K562 (cell line): ENCODE measurements around the gene RBM19. TPM values are rescaled to one million over a fixed set of nuclear protein-coding genes. Genes with fewer than 3 reads are reported as not detected.

Experiments
- ARHGAP35 ChIP-seq: fragments of 450-650 bp; IDR thresholded peaks from 2 replicates; pipeline ENCODE4 v1.6.1; 2018; ENCODE audit not compliant: partially characterized antibody
- ARID3B ChIP-seq: fragments of 250-450 bp; sonication (Bioruptor Pico); IDR thresholded peaks from 2 replicates; pipeline ENCODE4 v1.4.0; 2020; ENCODE audit warnings: borderline replicate concordance
- ESRRA ChIP-seq: fragments of 450-650 bp; IDR thresholded peaks from 2 replicates; pipeline ENCODE4 v1.6.1; 2014; ENCODE audit warnings: low read depth, mild to moderate bottlenecking, moderate library complexity, borderline replicate concordance
- FIP1L1 ChIP-seq: fragments of 200-400 bp; formaldehyde crosslinking; IDR thresholded peaks from 2 replicates; pipeline ENCODE4 v1.6.1; 2018; ENCODE audit warnings: mild to moderate bottlenecking, low read depth, low read length; ENCODE audit not compliant: poor library complexity, severe bottlenecking
- FOSL1 ChIP-seq: fragments of 200-800 bp; sonication (Bioruptor generic); conservative IDR thresholded peaks from 2 replicates; pipeline ENCODE4 v1.6.1; 2016; ENCODE audit warnings: missing genetic modification characterization, missing compliant biosample characterization
- FOXK1 ChIP-seq: sonication (generic); formaldehyde crosslinking; IDR thresholded peaks from 2 replicates; pipeline ENCODE4 v1.8.0; 2022; ENCODE audit warnings: missing genetic modification reagents, mild to moderate bottlenecking, borderline replicate concordance
- JUN ChIP-seq, 2 experiments: sonication (generic) in 1 of 2; formaldehyde crosslinking in 1 of 2; IDR thresholded peaks; 2 replicates each; pipeline versions ENCODE4 v1.6.1 to v1.8.0; 2012 to 2022; ENCODE audit warnings: borderline replicate concordance in 2 of 2, mild to moderate bottlenecking in 2 of 2, improper control_type of control experiment in 1 of 2, low read depth in 1 of 2, low read length in 1 of 2, missing genetic modification reagents in 1 of 2
- JUNB ChIP-seq: fragments of 450-650 bp; formaldehyde crosslinking; conservative IDR thresholded peaks from 2 replicates; pipeline ENCODE4 v1.4.0; 2020; ENCODE audit warnings: mild to moderate bottlenecking
- JUND ChIP-seq, 2 experiments: IDR thresholded peaks; 2 replicates in 1 of 2; 3 replicates in 1 of 2; pipeline ENCODE4 v1.6.1; 2011; ENCODE audit warnings: borderline replicate concordance in 2 of 2, low read depth in 2 of 2, low read length in 2 of 2, improper control_type of control experiment in 1 of 2, missing biosample characterization in 1 of 2, missing genetic modification characterization in 1 of 2, missing genetic modification reagents in 1 of 2
- LARP7 ChIP-seq: fragments of 450-650 bp; IDR thresholded peaks from 2 replicates; pipeline ENCODE4 v1.6.1; 2016
- LCOR ChIP-seq: sonication (generic); formaldehyde crosslinking; IDR thresholded peaks from 2 replicates; pipeline ENCODE4 v1.8.0; 2022; ENCODE audit warnings: mild to moderate bottlenecking, missing genetic modification reagents
- MEIS2 ChIP-seq: fragments of 450-650 bp; IDR thresholded peaks from 2 replicates; pipeline ENCODE4 v1.6.1; 2014; ENCODE audit warnings: mild to moderate bottlenecking; ENCODE audit not compliant: partially characterized antibody
- MXD1 ChIP-seq: fragments of 250-450 bp; sonication (Bioruptor Pico); IDR thresholded peaks from 2 replicates; pipeline ENCODE4 v1.8.0; 2021; ENCODE audit warnings: borderline replicate concordance, mild to moderate bottlenecking, moderate library complexity; ENCODE audit not compliant: poor library complexity, severe bottlenecking
- PHTF2 ChIP-seq: fragments of 250-450 bp; sonication (Bioruptor Pico); IDR thresholded peaks from 2 replicates; pipeline ENCODE4 v1.5.0; 2021; ENCODE audit warnings: mild to moderate bottlenecking
- RBBP5 ChIP-seq: fragments of 200-600 bp; sonication (generic); IDR thresholded peaks from 2 replicates; pipeline ENCODE4 v1.6.1; 2012; ENCODE audit warnings: borderline replicate concordance, mild to moderate bottlenecking, low read length, control low read depth, inconsistent platforms; ENCODE audit not compliant: insufficient read depth, poor library complexity, severe bottlenecking
- RBFOX2 ChIP-seq: fragments of 200-400 bp; formaldehyde crosslinking; IDR thresholded peaks from 2 replicates; pipeline ENCODE4 v1.6.1; 2017; ENCODE audit warnings: low read depth, mild to moderate bottlenecking, low read length, moderate library complexity
- SRSF7 ChIP-seq: fragments of 200-400 bp; formaldehyde crosslinking; optimal IDR thresholded peaks from 2 replicates; pipeline ENCODE3; 2017; ENCODE audit warnings: mild to moderate bottlenecking, low read depth, low read length
- XRCC5 ChIP-seq: fragments of 200-400 bp; formaldehyde crosslinking; IDR thresholded peaks from 2 replicates; pipeline ENCODE4 v1.6.1; 2017; ENCODE audit warnings: low read depth, mild to moderate bottlenecking, low read length
- ZNF24 ChIP-seq: fragments of 450-650 bp; IDR thresholded peaks from 2 replicates; pipeline ENCODE4 v1.6.1; 2016
- ZNF274 ChIP-seq: IDR thresholded peaks from 2 replicates; pipeline ENCODE4 v1.6.1; 2011; ENCODE audit warnings: low read depth, mild to moderate bottlenecking, low read length, moderate library complexity, borderline replicate concordance
- ZNF699 ChIP-seq: fragments of 250-450 bp; sonication (Bioruptor Pico); IDR thresholded peaks from 2 replicates; pipeline ENCODE4 v1.8.0; 2021; ENCODE audit warnings: mild to moderate bottlenecking, moderate library complexity; ENCODE audit not compliant: insufficient replicate concordance
- ZNF740 ChIP-seq, 3 experiments: fragments of 200-800 bp in 1 of 3; sonication (Bioruptor generic) in 1 of 3; sonication (generic) in 1 of 3; formaldehyde crosslinking in 1 of 3; IDR thresholded peaks; 2 replicates each; pipeline versions ENCODE4 v1.6.1 to v1.8.0; 2016 to 2022; ENCODE audit warnings: mild to moderate bottlenecking in 2 of 3, missing compliant biosample characterization in 2 of 3, missing genetic modification characterization in 2 of 3, missing genetic modification reagents in 1 of 3
- ZSCAN32 ChIP-seq: fragments of 450-650 bp; formaldehyde crosslinking; IDR thresholded peaks from 2 replicates; pipeline ENCODE4 v1.4.0; 2020; ENCODE audit warnings: mild to moderate bottlenecking, moderate library complexity
- polyA plus RNA-seq, 8 experiments: library from polyadenylated mRNA; depleted of rRNA in 4 of 8; stranded (reverse) in 5 of 8; unstranded in 3 of 8; fragments of >200 nt; fragmentation: Nextera tagmentation in 2 of 8; fragmentation: Illumina TruSeq in 1 of 8; extraction: Ambion mirVana in 2 of 8; extraction: Trizol in 1 of 8; gene quantifications; 2 replicates each; pipeline versions ENCODE4 v1.2.1 to v1.2.3, GENCODE V29; 2011 to 2014; ENCODE audit warnings: inconsistent platforms in 1 of 8, missing spikeins in 1 of 8
- total RNA-seq, 7 experiments: library from RNA; depleted of rRNA in 6 of 7; stranded (reverse); fragments of >200 nt in 6 of 7; fragmentation: Illumina TruSeq in 2 of 7; extraction: Trizol in 2 of 7; gene quantifications; 2 replicates each; pipeline versions ENCODE4 v1.2.1 to v1.2.3, GENCODE V29; 2011 to 2021; ENCODE audit warnings: low replicate concordance in 1 of 7

RBM19 gene
- total and polyA plus RNA-seq, 9 of the 15 experiments (the other 6 are each of a cell fraction or from before 2014, with no cell fraction given), result 16.0 to 58.4 (median 37.9) TPM

- TF ChIP-seq ARID3B, result no peak
- no peak for TF ChIP-seq ESRRA
- no peak for TF ChIP-seq SRSF7
- no peak for TF ChIP-seq XRCC5
- peak; percentile 73; the same call in 1 of the 2 replicates for TF ChIP-seq JUND (IDR thresholded peaks at IDR 0.05; ENCODE audit: borderline replicate concordance, low read depth, low read length)
- peak; percentile 70; the same call in 2 of the 3 replicates for TF ChIP-seq JUND (tag; IDR thresholded peaks at IDR 0.05; ENCODE audit: borderline replicate concordance, low read depth, low read length)
- no peak for TF ChIP-seq ZSCAN32 (CRISPR knock-in tag)
- no peak for TF ChIP-seq ZNF24
- no peak for TF ChIP-seq ZNF740 (CRISPR knock-in tag; IDR thresholded peaks at IDR 0.05)
- no peak for TF ChIP-seq ZNF740 (tag; IDR thresholded peaks at IDR 0.05)
- no peak for TF ChIP-seq MEIS2
- TF ChIP-seq FIP1L1, result no peak
- no peak for TF ChIP-seq RBFOX2
- TF ChIP-seq JUN (IDR thresholded peaks at IDR 0.05; ENCODE audit: borderline replicate concordance, low read depth, low read length), result 0 out of 2 replicates have a peak, but pooled peaks have one; percentile 41
- TF ChIP-seq JUN (CRISPR knock-in tag; IDR thresholded peaks at IDR 0.05; ENCODE audit: borderline replicate concordance), result no peak
- TF ChIP-seq PHTF2, result no peak
- no peak for TF ChIP-seq RBBP5
- TF ChIP-seq ZNF274, result no peak
- no peak for TF ChIP-seq MXD1 (CRISPR knock-in tag)
- 0 out of 2 replicates have a peak, but pooled peaks have one; percentile 75 for TF ChIP-seq LARP7
- TF ChIP-seq JUNB (CRISPR knock-in tag), result no peak
- no peak for TF ChIP-seq FOXK1 (CRISPR knock-in tag)
- TF ChIP-seq FOSL1 (tag), result peak; percentile 88
- TF ChIP-seq ARHGAP35, result peak; percentile 37
- no peak for TF ChIP-seq ZNF699 (CRISPR knock-in tag)
- TF ChIP-seq LCOR (CRISPR knock-in tag), result no peak
Observed at GRCh38 chr12:113788020-113788856, 177.9 kb downstream of the RBM19 start (continued).
